Testis (tissue), 3 donors: ENCODE measurements around the gene SVOPL. TPM values are rescaled to one million over a fixed set of nuclear protein-coding genes. Genes with fewer than 3 reads are reported as not detected.
A peak's percentile ranks its signal among the peaks of the same experiment; 100 is the strongest.
"Not testable (repeated sequence)": the region's sequence is repeated elsewhere in the genome, so short reads cannot be mapped to it uniquely, and the experiment has no call there.

ENCODE experiments used
- DNase-seq: peaks from one replicate; pipeline ENCODE4 v3.0.0-alpha.2; 2019
- H3K27ac ChIP-seq, 2 donors: fragments of 200-600 bp; sonication (generic); one replicate each; pipeline ENCODE4 v1.5.1; 2019
- H3K27me3 ChIP-seq: fragments of 200-600 bp; sonication (generic); one replicate; pipeline ENCODE4 v1.5.1; 2019
- H3K36me3 ChIP-seq: fragments of 200-600 bp; sonication (generic); one replicate; pipeline ENCODE4 v1.5.1; 2017; ENCODE audit warnings: low read depth; ENCODE audit errors: missing control alignments
- H3K4me1 ChIP-seq: fragments of 200-600 bp; sonication (generic); one replicate; pipeline ENCODE4 v1.5.1; 2019
- H3K4me3 ChIP-seq, 2 donors: fragments of 200-600 bp; sonication (generic); one replicate each; pipeline ENCODE4 v1.5.1; 2017 to 2019
- H3K9me3 ChIP-seq: fragments of 200-600 bp; sonication (generic); one replicate; pipeline ENCODE4 v1.5.1; 2017
- CTCF ChIP-seq, 3 experiments: fragments of 450-650 bp in 2 of 3; fragments of 200-600 bp in 1 of 3; sonication (generic) in 1 of 3; IDR thresholded peaks; one replicate each; pipeline ENCODE4 v1.5.1; 2016 to 2019; ENCODE audit warnings: antibody characterized with exemption in 3 of 3, mild to moderate bottlenecking in 2 of 3, moderate library complexity in 1 of 3
- POLR2A ChIP-seq: fragments of 450-650 bp; IDR thresholded peaks from one replicate; pipeline ENCODE4 v1.6.1; 2017; ENCODE audit warnings: antibody characterized with exemption, mild to moderate bottlenecking, moderate library complexity
- WGBS, 2 donors: methylation state at CpG; one replicate each; pipeline ENCODE4 v1.1.5; 2018; 5-methylcytosine and 5-hydroxymethylcytosine counted together
- intact Hi-C: fragments of 100-400 bp; cut with DNase I; formaldehyde crosslinking; loops from one replicate; pipeline ENCODE4 v1.15.1; 2023; ENCODE audit warnings: low total_unique reads
- polyA plus RNA-seq: library from polyadenylated mRNA; stranded (reverse); fragments of 350-450 nt; fragmentation: Illumina TruSeq; extraction: RNeasy Lipid Tissue Mini Kit (QIAGEN cat#74804); gene quantifications from one replicate; pipeline ENCODE4 v1.2.3, GENCODE V29; 2014; ENCODE audit warnings: low read depth, low replicate concordance; ENCODE audit not compliant: insufficient read depth
- total RNA-seq, 2 donors: library from RNA; depleted of rRNA; stranded (reverse); fragments of >200 nt; gene quantifications; one replicate each; pipeline ENCODE4 v1.2.3, GENCODE V29; 2016

SVOPL gene
- total and polyA plus RNA-seq, 3 donors from 2014 or later: 1.1 to 4.0 (median 1.7) TPM

GRCh38 chr7:138738551-138739335 lies 37.6 kb upstream of the SVOPL start:
- Histone ChIP-seq H3K4me3 (no peak overlapping the region), H3K27ac (no peak overlapping the region), H3K36me3 (no peaks in the 10 kb centered on the region), H3K27me3 (no peaks in the 10 kb centered on the region), H3K4me1 (no peaks in the 10 kb centered on the region), H3K9me3 (no peaks in the 10 kb centered on the region)
- intact Hi-C loops: no loop called here
- TF ChIP-seq POLR2A: no peak
- peak; percentile 85 to 89 (median 87) for TF ChIP-seq CTCF (IDR thresholded peaks at IDR 0.05)
- WGBS, 2 donors: 37 to 38% methylated on average over 14 of the region's 14 CpGs
- DNase-seq: peak; percentile 93

GRCh38 chr7:138738114-138738513 lies 37.0 kb upstream of the SVOPL start:
- Histone ChIP-seq H3K27ac (no peak overlapping the region), H3K36me3 (no peaks in the 10 kb centered on the region), H3K27me3 (no peaks in the 10 kb centered on the region), H3K4me1 (no peaks in the 10 kb centered on the region), H3K4me3 (no peak overlapping the region), H3K9me3 (no peaks in the 10 kb centered on the region)
- DNase-seq: no peak
- intact Hi-C loops: no loop called here
- TF ChIP-seq POLR2A: no peak
- no peak for TF ChIP-seq CTCF (IDR thresholded peaks at IDR 0.05)
- 58 to 61% methylated on average over 3 of the region's 3 CpGs for WGBS, 2 donors

- Histone ChIP-seq H3K36me3 (no peaks in the 10 kb centered on the region), H3K27ac (no peak overlapping the region), H3K4me1 (no peaks in the 10 kb centered on the region), H3K27me3 (no peaks in the 10 kb centered on the region), H3K4me3 (no peak overlapping the region), H3K9me3 (no peaks in the 10 kb centered on the region)
- TF ChIP-seq POLR2A (no peak), CTCF (IDR thresholded peaks at IDR 0.05) (no peak)
- 86 to 94% methylated on average over 5 to 6 of the region's 6 CpGs for WGBS, 2 donors
- intact Hi-C loops: no loop called here
- DNase-seq: no peak
Measured at GRCh38 chr7:138735399-138735798, 34.2 kb upstream of the SVOPL start.

- H3K27ac ChIP-seq, H3K27me3 ChIP-seq, H3K4me3 ChIP-seq, DNase-seq, intact Hi-C loops, H3K9me3 ChIP-seq, H3K4me1 ChIP-seq, H3K36me3 ChIP-seq: not testable (repeated sequence)
- 82 to 89% methylated on average over 5 of the region's 5 CpGs for WGBS, 2 donors
Measured at GRCh38 chr7:138731733-138732132, 30.6 kb upstream of the SVOPL start.

- no peaks in the 10 kb centered on the region for H3K27me3 ChIP-seq
- H3K27ac ChIP-seq: no peak overlapping the region
- H3K36me3 ChIP-seq: no peaks in the 10 kb centered on the region
- H3K9me3 ChIP-seq: no peaks in the 10 kb centered on the region
- H3K4me1 ChIP-seq: no peaks in the 10 kb centered on the region
- H3K4me3 ChIP-seq: no peak overlapping the region
- intact Hi-C loops: no loop called here
- DNase-seq: no peak
- WGBS, 2 donors: 71 to 81% methylated on average over 9 of the region's 9 CpGs
- no peak for TF ChIP-seq POLR2A
- no peak for TF ChIP-seq CTCF (IDR thresholded peaks at IDR 0.05)
Measured at GRCh38 chr7:138729444-138729843, 28.3 kb upstream of the SVOPL start.
